ENCODE measurements around the gene ARHGEF1.

The ARHGEF1 gene

DNA sequence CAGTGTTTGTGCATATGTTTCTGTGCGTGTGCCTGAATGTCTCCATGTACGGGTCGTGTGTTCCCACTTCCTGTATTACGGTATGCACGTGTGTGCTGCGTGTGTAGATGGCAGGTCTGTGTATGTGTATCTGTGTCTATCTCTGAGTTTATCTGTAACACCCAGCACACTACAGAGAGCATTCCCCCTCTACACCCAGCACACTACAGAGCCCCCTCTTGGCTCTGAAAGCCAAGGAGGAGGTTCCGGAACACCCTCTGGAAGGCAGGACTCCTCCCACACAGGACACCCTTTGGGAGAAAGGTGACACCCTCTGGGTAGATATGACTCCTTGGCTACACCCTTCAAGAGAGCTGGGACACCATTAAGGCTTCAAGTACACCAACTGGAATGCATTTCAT lies 47.3 kb downstream of the ARHGEF1 start:
- in situ Hi-C loops (cut with HindIII; ENCODE audit: low pct_ligation_motif_present, low sequenced_read_pairs): no loop called here
- H3K27me3 ChIP-seq (replicated peaks): peaks cover 70% of the 10 kb centered on the region
- TF ChIP-seq, protein P1, sequence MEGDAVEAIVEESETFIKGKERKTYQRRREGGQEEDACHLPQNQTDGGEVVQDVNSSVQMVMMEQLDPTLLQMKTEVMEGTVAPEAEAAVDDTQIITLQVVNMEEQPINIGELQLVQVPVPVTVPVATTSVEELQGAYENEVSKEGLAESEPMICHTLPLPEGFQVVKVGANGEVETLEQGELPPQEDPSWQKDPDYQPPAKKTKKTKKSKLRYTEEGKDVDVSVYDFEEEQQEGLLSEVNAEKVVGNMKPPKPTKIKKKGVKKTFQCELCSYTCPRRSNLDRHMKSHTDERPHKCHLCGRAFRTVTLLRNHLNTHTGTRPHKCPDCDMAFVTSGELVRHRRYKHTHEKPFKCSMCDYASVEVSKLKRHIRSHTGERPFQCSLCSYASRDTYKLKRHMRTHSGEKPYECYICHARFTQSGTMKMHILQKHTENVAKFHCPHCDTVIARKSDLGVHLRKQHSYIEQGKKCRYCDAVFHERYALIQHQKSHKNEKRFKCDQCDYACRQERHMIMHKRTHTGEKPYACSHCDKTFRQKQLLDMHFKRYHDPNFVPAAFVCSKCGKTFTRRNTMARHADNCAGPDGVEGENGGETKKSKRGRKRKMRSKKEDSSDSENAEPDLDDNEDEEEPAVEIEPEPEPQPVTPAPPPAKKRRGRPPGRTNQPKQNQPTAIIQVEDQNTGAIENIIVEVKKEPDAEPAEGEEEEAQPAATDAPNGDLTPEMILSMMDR (IDR thresholded peaks at IDR 0.05; ENCODE audit: low read depth, low read length, missing control alignments): no peak

DNA sequence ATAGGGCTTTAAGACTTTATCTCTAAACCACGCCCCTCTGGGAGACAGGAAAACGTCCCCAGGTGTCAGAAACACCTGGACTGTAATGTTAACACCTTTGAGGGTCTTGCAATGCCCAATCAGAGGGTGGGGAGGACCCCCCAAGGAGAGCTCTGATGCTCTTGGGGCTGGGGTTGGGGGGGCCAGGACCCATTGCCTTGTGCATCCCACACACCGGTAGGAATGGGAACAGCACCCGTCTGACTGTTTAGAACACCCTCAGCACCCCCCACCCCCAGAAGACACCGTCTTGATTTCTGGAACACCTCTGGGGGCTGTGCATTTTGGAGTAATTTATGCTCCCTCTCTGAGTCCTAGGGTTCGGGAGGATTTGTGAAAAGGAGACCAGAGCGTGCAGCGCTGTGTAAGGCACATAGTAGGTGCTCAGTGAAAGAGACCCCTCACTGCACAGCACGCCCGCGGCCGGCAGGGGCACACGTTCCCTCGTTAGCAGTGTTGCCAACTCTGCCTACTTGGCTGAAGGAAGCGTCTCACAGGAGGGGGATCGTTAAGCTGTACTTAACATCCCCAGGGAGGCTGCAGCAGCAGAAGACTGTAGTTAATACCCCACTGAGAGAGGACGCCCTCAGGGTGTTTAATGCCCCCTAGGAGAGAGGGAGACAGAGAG lies 48.1 kb downstream of the ARHGEF1 start:
- Histone ChIP-seq H3K27ac (no peak overlapping the region), H3K4me3 (ENCODE audit: low read depth, low read length) (no peak overlapping the region), H3K27me3 (replicated peaks) (peaks cover 74% of the 10 kb centered on the region), H3K36me3 (replicated peaks) (no peaks in the 10 kb centered on the region)
- in situ Hi-C loops (cut with HindIII; ENCODE audit: low pct_ligation_motif_present, low sequenced_read_pairs): no loop called here
- TF ChIP-seq, protein P1 (IDR thresholded peaks at IDR 0.05; ENCODE audit: low read depth, low read length, missing control alignments): peak; percentile 67
- no peak for DNase-seq

More for the DNA sequence above, 47.3 kb downstream of the ARHGEF1 start:
- Histone ChIP-seq H3K27ac (no peak overlapping the region), H3K4me3 (ENCODE audit: low read depth, low read length) (no peak overlapping the region), H3K36me3 (replicated peaks) (no peaks in the 10 kb centered on the region)
- DNase-seq: no peak

DNA sequence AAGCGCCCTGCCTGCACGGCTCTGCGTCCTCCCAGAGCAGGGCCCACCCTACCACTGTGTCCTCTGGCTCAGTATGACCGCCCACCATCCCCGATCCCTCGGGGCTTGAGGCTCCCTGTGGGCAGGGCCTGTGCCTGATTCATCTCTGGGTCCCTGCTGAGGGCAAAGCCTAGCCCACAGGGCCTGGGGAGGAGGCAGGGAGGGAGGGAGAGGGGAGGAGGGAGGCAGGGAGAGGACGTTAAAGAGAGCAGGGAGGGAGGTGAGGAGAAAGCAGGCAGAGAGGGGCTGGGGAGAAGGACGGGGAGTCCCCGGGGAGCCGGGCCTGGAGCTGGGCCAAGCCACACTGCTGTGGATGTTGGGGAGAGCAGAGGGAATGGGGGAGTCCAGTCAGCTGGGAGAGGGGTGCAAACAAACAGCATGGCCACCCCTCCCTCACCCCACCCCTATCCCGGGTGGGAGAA lies 49.3 kb downstream of the ARHGEF1 start:
- H3K27me3 ChIP-seq (replicated peaks): peaks cover 75% of the 10 kb centered on the region
- TF ChIP-seq, protein P1 (IDR thresholded peaks at IDR 0.05; ENCODE audit: low read depth, low read length, missing control alignments): no peak
- DNase-seq: no peak
- no peak overlapping the region for H3K27ac ChIP-seq
- no peaks in the 10 kb centered on the region for H3K36me3 ChIP-seq (replicated peaks)
- in situ Hi-C loops (cut with HindIII; ENCODE audit: low pct_ligation_motif_present, low sequenced_read_pairs): no loop called here
- no peak overlapping the region for H3K4me3 ChIP-seq (ENCODE audit: low read depth, low read length)

DNA sequence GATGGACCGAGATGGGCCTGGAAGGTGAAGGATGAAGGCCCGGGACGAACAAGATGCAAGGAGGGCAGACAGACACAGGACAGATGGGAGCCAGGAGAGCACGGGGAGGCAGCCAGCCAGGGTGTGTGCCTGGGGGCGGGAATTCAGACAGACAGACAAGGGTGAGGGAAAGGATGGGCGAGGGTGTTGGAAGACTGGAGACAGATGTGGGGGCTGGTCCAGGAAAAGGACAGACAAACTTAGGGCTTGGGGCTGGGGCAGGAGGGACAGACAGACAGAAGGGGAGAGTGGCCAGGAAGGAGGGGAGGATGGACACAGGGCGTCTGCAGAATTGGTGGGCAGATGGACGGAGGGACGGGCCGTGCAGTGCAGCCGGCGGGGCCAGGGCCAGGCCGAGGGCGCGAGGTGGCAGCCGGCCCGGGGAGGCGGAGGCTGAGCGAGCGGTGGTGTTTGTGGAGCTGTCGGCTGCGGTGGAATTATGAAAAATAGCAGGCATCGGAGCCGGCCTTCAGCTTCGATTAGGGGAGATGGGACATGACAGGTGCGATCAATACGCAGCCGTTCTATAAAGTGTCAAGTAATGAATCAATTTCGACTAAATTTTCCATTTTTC lies 49.8 kb downstream of the ARHGEF1 start:
- no peak for DNase-seq
- H3K27me3 ChIP-seq (replicated peaks): peaks cover 74% of the 10 kb centered on the region
- TF ChIP-seq, protein P1 (IDR thresholded peaks at IDR 0.05; ENCODE audit: low read depth, low read length, missing control alignments): no peak
- in situ Hi-C loops (cut with HindIII; ENCODE audit: low pct_ligation_motif_present, low sequenced_read_pairs): no loop called here
- H3K4me3 ChIP-seq (ENCODE audit: low read depth, low read length): no peak overlapping the region
- H3K27ac ChIP-seq: no peak overlapping the region
- H3K36me3 ChIP-seq (replicated peaks): no peaks in the 10 kb centered on the region

DNA sequence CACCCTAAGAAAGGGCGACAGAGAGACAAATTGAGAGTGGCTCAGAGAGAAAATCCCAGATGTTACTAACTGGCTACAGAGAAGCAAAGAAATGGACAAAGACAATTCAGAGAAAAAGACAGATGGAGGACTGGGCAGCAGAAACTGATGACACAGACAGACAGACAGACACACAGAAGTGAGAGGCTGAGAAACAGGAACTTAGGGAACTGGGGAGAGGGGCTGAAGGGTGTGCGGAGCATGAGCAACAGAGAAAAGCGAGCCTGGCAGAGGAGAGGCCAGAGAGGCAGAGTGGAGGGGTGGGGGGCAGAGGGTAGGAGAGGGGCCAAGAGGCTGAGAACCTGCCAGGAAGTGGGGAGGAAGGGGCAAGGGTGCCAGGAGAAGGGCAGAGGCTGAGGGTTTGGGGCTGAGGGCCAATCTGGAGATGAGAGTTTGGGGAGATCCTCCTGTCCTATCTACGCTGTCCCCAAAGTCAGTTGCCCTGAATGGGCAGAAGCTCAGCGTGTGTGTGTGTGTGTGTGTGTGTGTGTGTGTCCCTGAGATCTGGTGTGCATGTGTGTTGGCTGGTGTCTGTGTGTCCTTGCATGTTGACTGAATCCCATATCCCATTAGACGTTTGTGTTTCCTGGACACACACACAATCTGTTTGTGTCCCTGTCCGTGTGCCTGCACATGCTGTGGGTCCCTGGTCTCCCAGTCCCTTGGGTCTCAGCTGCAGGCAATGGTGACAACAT lies 50.9 kb downstream of the ARHGEF1 start:
- no peak for DNase-seq
- Histone ChIP-seq H3K27me3 (replicated peaks) (peaks cover 69% of the 10 kb centered on the region), H3K4me3 (ENCODE audit: low read depth, low read length) (no peak overlapping the region), H3K36me3 (replicated peaks) (no peaks in the 10 kb centered on the region), H3K27ac (no peak overlapping the region)
- TF ChIP-seq, protein P1 (IDR thresholded peaks at IDR 0.05; ENCODE audit: low read depth, low read length, missing control alignments): no peak
- in situ Hi-C loops (cut with HindIII; ENCODE audit: low pct_ligation_motif_present, low sequenced_read_pairs): no loop called here

Measured in brain microvascular endothelial cell (primary cell).